Thymus (tissue), 11 donors: Measurements from ENCODE around the gene CCDC73. TPM values are rescaled to one million over a fixed set of nuclear protein-coding genes. Genes with fewer than 3 reads are reported as not detected.

Experiments
- DNase-seq, 9 donors: peaks; one replicate each; pipeline ENCODE4 v3.0.0-alpha.2; 2013; ENCODE audit warnings: low spot score in 9 of 9, low read depth in 6 of 9, missing footprints in 1 of 9
- H3K27ac ChIP-seq, 2 donors: one replicate each; pipeline ENCODE4 v1.5.1; 2013; ENCODE audit warnings: control low read depth in 1 of 2, low read depth in 1 of 2, low read length in 1 of 2, mild to moderate bottlenecking in 1 of 2, moderate library complexity in 1 of 2
- H3K27me3 ChIP-seq, 2 donors: one replicate each; pipeline ENCODE4 v1.5.1; 2013; ENCODE audit warnings: low read length in 1 of 2; ENCODE audit not compliant: control insufficient read depth in 2 of 2, insufficient read depth in 1 of 2
- H3K36me3 ChIP-seq, 2 donors: one replicate each; pipeline ENCODE4 v1.5.1; 2013; ENCODE audit warnings: low read length in 1 of 2, mild to moderate bottlenecking in 1 of 2, moderate library complexity in 1 of 2; ENCODE audit not compliant: control insufficient read depth in 2 of 2, insufficient read depth in 2 of 2
- H3K4me1 ChIP-seq, 2 donors: one replicate each; pipeline ENCODE4 v1.5.1; 2013; ENCODE audit warnings: low read length in 2 of 2; ENCODE audit not compliant: control insufficient read depth in 2 of 2, insufficient read depth in 2 of 2
- H3K4me3 ChIP-seq, 2 donors: one replicate each; pipeline ENCODE4 v1.5.1; 2013; ENCODE audit warnings: low read length in 2 of 2, control low read depth in 1 of 2, mild to moderate bottlenecking in 1 of 2
- H3K9me3 ChIP-seq, 2 donors: one replicate each; pipeline ENCODE4 v1.5.1; 2013; ENCODE audit warnings: low read length in 1 of 2, mild to moderate bottlenecking in 1 of 2; ENCODE audit not compliant: control insufficient read depth in 2 of 2, insufficient read depth in 1 of 2
- WGBS: extraction: QIAGEN DNeasy Blood & Tissue Kit; methylation state at CpG from one replicate; pipeline ENCODE4 v1.1.7; 2013; 5-methylcytosine and 5-hydroxymethylcytosine counted together
- polyA plus RNA-seq: library from polyadenylated mRNA; stranded (reverse); fragments of 200-250 nt; gene quantifications from one replicate; pipeline ENCODE4 v1.2.3, GENCODE V29; 2013
- total RNA-seq: library from RNA; stranded (reverse); fragments of 120-200 nt; gene quantifications from one replicate; pipeline ENCODE4 v1.2.4, GENCODE V29; 2013
- donor health status: healthy.

The CCDC73 gene
- total and polyA plus RNA-seq, 2 donors: 0.05 to 0.25 TPM

DNA sequence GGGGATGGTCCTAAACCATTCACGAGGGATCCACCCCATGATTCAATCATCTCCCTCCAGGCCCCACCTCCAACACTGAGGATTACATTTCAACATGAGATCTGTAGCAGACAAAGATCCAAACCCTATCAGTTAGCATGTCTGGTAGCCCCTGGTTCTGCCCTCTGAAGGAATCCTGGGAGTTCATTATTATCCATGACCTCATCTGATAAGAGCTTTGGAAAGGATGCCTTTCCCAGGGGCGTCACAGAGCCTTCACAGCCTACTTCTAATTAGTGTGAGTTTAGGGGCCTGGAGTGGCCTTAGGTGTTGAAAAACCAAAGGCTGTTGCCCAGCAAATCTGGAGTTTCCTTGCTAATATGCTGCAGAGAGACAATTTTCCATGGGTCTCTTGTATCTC is 219.4 kb downstream of the CCDC73 start:
- no peaks in the 10 kb centered on the region for H3K9me3 ChIP-seq
- 96% methylated on average over 2 of the region's 2 CpGs for WGBS
- no peak for DNase-seq
- H3K27me3 ChIP-seq: no peaks in the 10 kb centered on the region
- peaks cover 0 to 10% of the 10 kb centered on the region in 2 donors for H3K4me1 ChIP-seq
- no peak overlapping the region for H3K4me3 ChIP-seq
- H3K36me3 ChIP-seq: no peaks in the 10 kb centered on the region
- no peak overlapping the region for H3K27ac ChIP-seq

DNA sequence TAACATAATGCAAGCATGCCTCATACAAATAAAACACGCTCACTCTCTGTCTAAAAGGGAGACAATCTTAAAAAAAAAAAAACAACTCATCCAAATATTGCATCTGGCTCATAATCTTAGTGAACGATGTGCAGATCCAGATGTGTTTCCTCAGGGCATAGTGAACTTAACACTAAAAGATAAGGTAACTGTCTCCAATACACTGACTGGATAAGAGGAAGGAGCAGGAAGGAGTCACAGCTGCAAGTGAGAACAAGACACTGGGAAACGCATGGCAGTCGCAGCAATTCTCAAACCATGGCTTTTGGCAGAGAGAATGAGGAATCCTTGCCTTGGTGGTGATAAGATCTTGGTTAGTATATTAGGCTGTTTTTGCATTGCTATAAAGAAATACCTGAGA is 220.0 kb downstream of the CCDC73 start:
- no peaks in the 10 kb centered on the region for H3K36me3 ChIP-seq
- WGBS: 97% methylated on average over 4 of the region's 4 CpGs
- DNase-seq: no peak
- H3K27me3 ChIP-seq: no peaks in the 10 kb centered on the region
- H3K27ac ChIP-seq: no peak overlapping the region
- no peak overlapping the region for H3K4me3 ChIP-seq
- H3K4me1 ChIP-seq: peaks cover 0 to 10% of the 10 kb centered on the region in 2 donors
- H3K9me3 ChIP-seq: no peaks in the 10 kb centered on the region

GRCh38 chr11:32573228-32573627 is 221.2 kb downstream of the CCDC73 start:
- Histone ChIP-seq H3K9me3 (no peaks in the 10 kb centered on the region), H3K27me3 (no peaks in the 10 kb centered on the region), H3K4me3 (no peak overlapping the region), H3K4me1 (peaks cover 0 to 10% of the 10 kb centered on the region in 2 donors), H3K27ac (no peak overlapping the region), H3K36me3 (no peaks in the 10 kb centered on the region)
- no peak for DNase-seq
- 87% methylated on average over 4 of the region's 4 CpGs for WGBS

- Histone ChIP-seq H3K4me3 (no peak overlapping the region), H3K36me3 (no peaks in the 10 kb centered on the region), H3K27me3 (no peaks in the 10 kb centered on the region), H3K27ac (no peak overlapping the region), H3K4me1 (peaks cover 0 to 10% of the 10 kb centered on the region in 2 donors), H3K9me3 (no peaks in the 10 kb centered on the region)
- WGBS: 85% methylated on average over 10 of the region's 10 CpGs
- no peak for DNase-seq
Measured at GRCh38 chr11:32571039-32571438, 223.4 kb downstream of the CCDC73 start.

DNA sequence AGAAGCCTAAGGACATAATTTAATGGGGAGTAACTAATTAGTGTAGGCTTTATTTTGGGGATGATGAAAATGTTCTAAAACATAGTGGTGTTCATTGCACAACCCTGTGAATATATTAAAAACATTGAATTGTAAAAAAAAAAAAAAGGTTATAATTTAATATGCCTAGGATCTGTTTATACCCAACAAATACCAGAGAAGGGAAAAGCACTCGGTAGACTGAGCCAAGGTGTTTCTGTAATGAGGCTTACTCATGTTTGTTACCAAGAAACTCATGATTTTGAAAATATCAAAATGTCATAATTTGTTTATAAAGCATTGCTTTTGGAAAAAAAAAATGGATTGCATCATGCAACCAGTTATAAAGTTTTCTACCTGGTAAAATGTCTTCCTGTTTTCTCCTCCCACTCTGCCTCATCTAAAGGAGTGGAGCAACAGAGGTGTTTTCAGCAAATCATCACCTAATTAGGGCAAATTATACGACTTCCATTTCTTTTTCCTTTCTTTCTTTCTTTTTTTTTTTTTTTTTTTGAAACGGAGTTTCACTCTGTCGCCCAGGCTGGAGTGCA is 225.1 kb downstream of the CCDC73 start:
- no peaks in the 10 kb centered on the region for H3K27me3 ChIP-seq
- whole genome bisulfite sequencing: 79% methylated on average over 4 of the region's 4 CpGs
- H3K36me3 ChIP-seq: no peaks in the 10 kb centered on the region
- no peak overlapping the region for H3K27ac ChIP-seq
- no peaks in the 10 kb centered on the region for H3K9me3 ChIP-seq
- peaks cover 0 to 10% of the 10 kb centered on the region in 2 donors for H3K4me1 ChIP-seq
- no peak overlapping the region for H3K4me3 ChIP-seq
- DNase-seq: no peak

- Histone ChIP-seq H3K9me3 (no peaks in the 10 kb centered on the region), H3K4me3 (no peak overlapping the region), H3K4me1 (peaks cover 0 to 10% of the 10 kb centered on the region in 2 donors), H3K27ac (no peak overlapping the region), H3K27me3 (no peaks in the 10 kb centered on the region), H3K36me3 (no peaks in the 10 kb centered on the region)
- no peak for DNase-seq
- 98% methylated on average over 1 of the region's 1 CpG for WGBS
Measured at GRCh38 chr11:32567154-32567553, 227.3 kb downstream of the CCDC73 start.

DNA sequence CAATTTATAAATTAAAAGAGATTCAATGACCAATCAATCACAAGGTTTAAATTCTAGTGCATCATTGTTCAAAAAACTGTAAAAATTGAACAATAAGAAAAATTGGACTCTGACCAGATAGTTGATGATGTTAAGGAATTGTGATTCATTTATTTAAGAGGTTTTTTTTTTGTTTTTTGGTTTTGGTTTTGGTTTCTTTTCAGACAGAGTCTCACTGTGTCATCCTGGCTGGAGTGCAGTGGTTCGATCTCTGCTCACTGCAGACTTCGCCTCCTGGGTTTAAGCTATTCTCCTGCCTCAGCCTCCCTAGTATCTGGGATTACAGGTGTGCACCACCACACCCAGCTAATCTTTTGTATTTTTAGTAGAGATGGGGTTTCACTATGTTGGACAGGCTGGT is 227.9 kb downstream of the CCDC73 start:
- Histone ChIP-seq H3K27me3 (no peaks in the 10 kb centered on the region), H3K4me3 (no peak overlapping the region), H3K27ac (no peak overlapping the region), H3K36me3 (no peaks in the 10 kb centered on the region), H3K4me1 (peaks cover 0 to 6% of the 10 kb centered on the region in 2 donors), H3K9me3 (no peaks in the 10 kb centered on the region)
- no peak for DNase-seq
- WGBS: 95% methylated on average over 2 of the region's 2 CpGs

DNA sequence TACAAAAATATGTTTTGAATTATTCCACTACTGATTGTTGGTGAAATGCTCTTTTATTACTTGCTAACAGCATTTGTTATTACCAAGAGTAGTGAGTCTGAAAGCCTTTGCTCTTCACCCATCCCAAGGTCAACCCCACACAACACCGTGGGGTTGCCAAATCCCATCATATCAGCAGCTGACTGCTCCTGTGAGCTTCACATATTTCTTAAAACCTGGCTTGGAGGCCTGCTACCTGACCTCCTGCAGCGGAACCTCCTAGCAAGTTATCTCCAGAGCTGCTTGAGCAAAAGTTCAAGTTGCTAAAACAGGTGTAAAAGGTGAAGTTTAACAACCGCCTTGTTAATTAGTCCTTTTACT is 230.9 kb downstream of the CCDC73 start:
- Histone ChIP-seq H3K27ac (no peak overlapping the region), H3K27me3 (no peaks in the 10 kb centered on the region), H3K4me3 (no peak overlapping the region), H3K36me3 (no peaks in the 10 kb centered on the region), H3K9me3 (no peaks in the 10 kb centered on the region), H3K4me1 (no peaks in the 10 kb centered on the region)
- no peak for DNase-seq
- WGBS: 92% methylated on average over 3 of the region's 3 CpGs

GRCh38 chr11:32562839-32563599 is 231.4 kb downstream of the CCDC73 start:
- Histone ChIP-seq H3K27me3 (no peaks in the 10 kb centered on the region), H3K4me3 (no peak overlapping the region), H3K27ac (no peak overlapping the region), H3K4me1 (no peaks in the 10 kb centered on the region), H3K36me3 (no peaks in the 10 kb centered on the region), H3K9me3 (no peaks in the 10 kb centered on the region)
- DNase-seq: no peak
- 94% methylated on average over 10 of the region's 10 CpGs for WGBS
